Skeletal muscle tissue (tissue), 4 donors: ENCODE data around the gene RILPL1. TPM values are rescaled to one million over a fixed set of nuclear protein-coding genes. Genes with fewer than 3 reads are reported as not detected.
A peak's percentile ranks its signal among the peaks of the same experiment; 100 is the strongest.
"Not testable (repeated sequence)": the region's sequence is repeated elsewhere in the genome, so short reads cannot be mapped to it uniquely, and the experiment has no call there.

ENCODE experiments used
- H3K27ac ChIP-seq: one replicate; pipeline ENCODE4 v1.7.0; 2013; ENCODE audit warnings: mild to moderate bottlenecking, low read depth, low read length, inconsistent platforms
- H3K27me3 ChIP-seq, 3 donors: one replicate each; pipeline ENCODE4 v1.7.0; 2013; ENCODE audit warnings: low read length in 3 of 3; ENCODE audit not compliant: control insufficient read depth in 3 of 3, insufficient read depth in 3 of 3
- H3K36me3 ChIP-seq, 3 donors: one replicate each; pipeline ENCODE4 v1.7.0; 2013; ENCODE audit warnings: low read length in 3 of 3; ENCODE audit not compliant: control insufficient read depth in 3 of 3, insufficient read depth in 3 of 3
- H3K4me1 ChIP-seq, 3 donors: one replicate each; pipeline ENCODE4 v1.7.0; 2013; ENCODE audit warnings: low read length in 3 of 3, mild to moderate bottlenecking in 3 of 3; ENCODE audit not compliant: control insufficient read depth in 3 of 3, insufficient read depth in 3 of 3
- H3K4me3 ChIP-seq, 3 donors: one replicate each; pipeline ENCODE4 v1.7.0; 2013; ENCODE audit warnings: low read length in 3 of 3
- H3K9ac ChIP-seq, 3 donors: one replicate each; pipeline ENCODE4 v1.7.0; 2013; ENCODE audit warnings: low read length in 3 of 3, mild to moderate bottlenecking in 3 of 3, moderate library complexity in 2 of 3, low read depth in 1 of 3
- H3K9me3 ChIP-seq, 3 donors: one replicate each; pipeline ENCODE4 v1.7.0; 2013; ENCODE audit warnings: low read length in 3 of 3; ENCODE audit not compliant: control insufficient read depth in 3 of 3
- total RNA-seq: library from RNA; depleted of rRNA; stranded (reverse); fragments of >200 nt; gene quantifications from one replicate; pipeline ENCODE4 v1.2.3, GENCODE V29; 2014
- donor health status: Osteomylitis.

Gene RILPL1
- total RNA-seq, 1 donor from 2014 or later: 5.2 TPM

- H3K4me3 ChIP-seq, H3K9ac ChIP-seq, H3K36me3 ChIP-seq, H3K4me1 ChIP-seq, H3K9me3 ChIP-seq, H3K27ac ChIP-seq, H3K27me3 ChIP-seq: not testable (repeated sequence)
Measured at GRCh38 chr12:123558487-123558886, 25.0 kb upstream of the RILPL1 start.

DNA sequence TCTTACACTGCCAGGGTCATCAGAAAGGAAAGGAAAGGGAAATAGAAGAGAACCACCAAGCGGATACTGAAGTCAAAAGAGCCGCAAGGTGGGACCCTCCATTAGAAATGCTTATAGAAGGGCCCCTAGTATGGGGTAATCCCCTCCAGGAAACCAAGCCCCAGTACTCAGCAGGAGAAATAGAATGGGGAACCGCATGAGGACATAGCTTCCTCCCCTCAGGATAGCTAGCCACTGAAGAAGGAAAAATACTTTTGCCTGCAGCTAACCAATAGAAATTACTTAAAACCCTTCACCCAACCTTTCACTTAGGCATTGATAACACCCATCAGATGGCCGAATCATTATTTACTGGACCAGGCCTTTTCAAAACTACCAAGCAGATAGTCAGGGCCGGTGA lies 21.3 kb upstream of the RILPL1 start:
- not testable (repeated sequence) for H3K9ac ChIP-seq

DNA sequence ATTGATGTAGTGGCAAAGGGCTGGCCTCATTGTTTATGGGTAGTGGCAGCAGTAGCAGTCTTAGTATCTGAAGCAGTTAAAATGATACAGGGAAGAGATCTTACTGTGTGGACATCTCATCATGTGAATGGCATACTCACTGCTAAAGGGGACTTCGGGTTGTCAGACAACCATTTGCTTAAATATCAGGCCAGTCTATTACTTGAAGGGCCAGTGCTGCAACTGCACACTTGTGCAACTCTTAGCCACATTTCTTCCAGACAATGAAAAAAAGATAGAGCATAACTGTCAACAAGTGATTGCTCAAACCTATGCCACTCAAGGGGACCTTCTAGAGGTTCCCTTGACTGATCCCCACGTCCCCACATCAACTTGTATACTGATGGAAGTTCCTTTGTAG lies 20.6 kb upstream of the RILPL1 start:
- H3K27me3 ChIP-seq, H3K4me1 ChIP-seq, H3K36me3 ChIP-seq, H3K4me3 ChIP-seq, H3K9ac ChIP-seq, H3K27ac ChIP-seq, H3K9me3 ChIP-seq: not testable (repeated sequence)

More for the DNA sequence above, 21.3 kb upstream of the RILPL1 start:
- not testable (repeated sequence) for H3K4me3 ChIP-seq, H3K27me3 ChIP-seq, H3K9me3 ChIP-seq, H3K27ac ChIP-seq, H3K4me1 ChIP-seq, H3K36me3 ChIP-seq

DNA sequence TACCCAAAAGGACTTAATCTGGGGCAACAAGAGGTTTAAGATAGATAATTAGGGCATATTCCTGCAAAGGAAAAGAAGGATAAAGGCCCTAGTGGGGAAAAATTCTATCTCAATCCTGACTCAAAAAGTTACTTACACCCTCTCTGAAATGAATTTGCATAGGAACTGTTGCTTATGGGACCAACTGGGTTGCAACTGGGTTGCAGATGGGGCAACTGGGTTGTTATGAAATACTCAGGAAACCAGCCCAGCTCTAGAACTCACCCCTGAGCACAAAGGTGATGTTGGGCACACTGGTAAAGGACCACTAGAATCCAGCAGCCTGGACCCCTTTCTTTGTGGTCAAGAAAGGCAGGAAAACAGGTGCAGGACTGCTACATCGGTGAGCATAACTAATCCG lies 17.2 kb upstream of the RILPL1 start:
- Histone ChIP-seq H3K27ac (no peak overlapping the region), H3K4me1 (no peaks in the 10 kb centered on the region), H3K27me3 (peaks cover 0 to 2% (median 0%) of the 10 kb centered on the region in 3 donors), H3K4me3 (no peak overlapping the region), H3K36me3 (no peaks in the 10 kb centered on the region), H3K9ac (no peak overlapping the region), H3K9me3 (no peaks in the 10 kb centered on the region)

- no peak overlapping the region for H3K9ac ChIP-seq
- H3K36me3 ChIP-seq: no peaks in the 10 kb centered on the region
- H3K9me3 ChIP-seq: no peaks in the 10 kb centered on the region
- peaks cover 0 to 2% (median 0%) of the 10 kb centered on the region in 3 donors for H3K27me3 ChIP-seq
- no peaks in the 10 kb centered on the region for H3K4me1 ChIP-seq
- H3K27ac ChIP-seq: no peak overlapping the region
- H3K4me3 ChIP-seq: no peak overlapping the region
Measured at GRCh38 chr12:123548107-123548506, 14.6 kb upstream of the RILPL1 start.

GRCh38 chr12:123546281-123546680 lies 12.8 kb upstream of the RILPL1 start:
- no peak overlapping the region for H3K4me3 ChIP-seq
- H3K9me3 ChIP-seq: no peaks in the 10 kb centered on the region
- no peak overlapping the region for H3K9ac ChIP-seq
- peaks cover 0 to 2% (median 0%) of the 10 kb centered on the region in 3 donors for H3K27me3 ChIP-seq
- no peak overlapping the region for H3K27ac ChIP-seq
- no peaks in the 10 kb centered on the region for H3K4me1 ChIP-seq
- H3K36me3 ChIP-seq: no peaks in the 10 kb centered on the region

GRCh38 chr12:123543541-123543940 lies 10.0 kb upstream of the RILPL1 start:
- Histone ChIP-seq H3K9ac (no peak overlapping the region), H3K9me3 (no peaks in the 10 kb centered on the region), H3K4me3 (no peak overlapping the region), H3K27me3 (no peaks in the 10 kb centered on the region), H3K4me1 (no peaks in the 10 kb centered on the region), H3K27ac (no peak overlapping the region), H3K36me3 (no peaks in the 10 kb centered on the region)

DNA sequence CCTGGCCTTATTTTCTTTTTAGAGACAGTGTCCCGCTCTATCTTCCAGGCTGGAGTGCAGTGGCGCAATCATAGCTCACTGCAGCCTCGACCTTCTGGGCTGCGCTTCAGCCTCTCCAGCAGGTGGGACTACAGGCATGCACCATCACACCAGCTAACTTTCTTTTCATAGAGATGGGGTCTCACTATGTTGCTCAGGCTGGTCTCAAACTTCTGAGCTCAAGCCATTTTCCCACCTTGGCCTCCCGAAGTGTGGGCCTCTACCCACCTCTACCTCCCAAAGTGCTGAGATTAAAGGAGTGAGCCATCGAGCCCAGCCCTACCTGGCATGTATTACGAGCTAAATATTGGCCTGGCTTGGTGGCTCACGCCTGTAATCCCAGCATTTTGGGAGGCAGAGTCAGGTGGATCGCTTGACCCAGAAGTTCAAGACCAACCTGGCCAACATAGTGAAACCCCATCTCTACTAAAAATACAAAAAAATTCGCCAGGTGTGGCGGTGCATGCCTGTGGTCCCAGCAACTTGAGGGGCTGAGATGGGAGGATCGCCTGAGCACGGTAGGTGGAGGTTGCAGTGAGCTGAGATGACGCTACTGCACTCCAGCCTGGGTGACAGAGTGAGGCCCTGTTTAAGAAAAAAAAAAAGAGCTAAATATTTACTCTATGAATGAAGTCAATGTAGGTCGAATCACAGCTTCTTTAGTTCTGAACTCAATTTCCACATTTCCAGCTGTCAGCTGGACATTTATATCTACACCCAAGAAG lies 7.6 kb upstream of the RILPL1 start:
- Histone ChIP-seq H3K4me1 (no peaks in the 10 kb centered on the region), H3K27me3 (no peaks in the 10 kb centered on the region), H3K9ac (no peak overlapping the region), H3K27ac (no peak overlapping the region), H3K9me3 (no peaks in the 10 kb centered on the region), H3K36me3 (no peaks in the 10 kb centered on the region), H3K4me3 (no peak overlapping the region)

DNA sequence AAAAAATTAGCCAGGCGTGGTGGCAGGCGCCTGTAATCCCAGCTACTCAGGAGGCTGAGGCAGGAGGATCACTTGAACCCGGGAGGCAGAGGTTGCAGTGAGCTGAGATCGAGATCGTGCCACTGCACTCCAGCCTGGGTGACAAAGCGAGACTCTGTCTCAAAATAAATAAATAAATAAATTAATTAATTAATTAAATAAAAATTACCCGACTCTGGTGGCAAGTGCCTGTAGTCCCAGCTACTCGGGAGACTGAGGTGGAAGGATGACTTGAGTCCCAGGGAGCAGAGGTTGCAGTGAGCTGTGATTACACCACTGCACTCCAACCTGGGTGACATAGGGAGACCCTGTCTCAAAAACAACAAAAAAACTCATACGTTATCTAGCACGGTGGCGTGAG lies 2.4 kb upstream of the RILPL1 start:
- H3K9ac ChIP-seq, H3K4me3 ChIP-seq, H3K36me3 ChIP-seq, H3K27ac ChIP-seq, H3K27me3 ChIP-seq, H3K9me3 ChIP-seq: not testable (repeated sequence)
- H3K4me1 ChIP-seq: peaks cover 21 to 25% (median 23%) of the 10 kb centered on the region in 3 donors

GRCh38 chr12:123532808-123533649 lies 490 bp downstream of the RILPL1 start:
- Histone ChIP-seq H3K9me3 (no peaks in the 10 kb centered on the region), H3K4me1 (peaks cover 27 to 36% (median 33%) of the 10 kb centered on the region in 3 donors), H3K9ac (peak overlapping the region; percentile 83 to 89 (median 84)), H3K36me3 (peaks cover 0 to 6% (median 4%) of the 10 kb centered on the region in 3 donors), H3K27ac (peak overlapping the region; percentile 91), H3K27me3 (no peaks in the 10 kb centered on the region), H3K4me3 (peak overlapping the region; percentile 83 to 95 (median 93))
